Mucosa of rectum (tissue), 2 donors: Measurements from ENCODE around the gene SERPINA12.

Experiments
- H3K27ac ChIP-seq, 2 donors: one replicate each; pipeline ENCODE4 v1.7.0; 2013; ENCODE audit warnings: inconsistent platforms in 2 of 2, low read depth in 2 of 2, low read length in 2 of 2
- H3K27me3 ChIP-seq, 2 donors: one replicate each; pipeline ENCODE4 v1.7.0; 2013; ENCODE audit warnings: low read length in 2 of 2; ENCODE audit not compliant: control insufficient read depth in 2 of 2, insufficient read depth in 2 of 2
- H3K36me3 ChIP-seq, 2 donors: one replicate each; pipeline ENCODE4 v1.7.0; 2013; ENCODE audit warnings: low read length in 2 of 2; ENCODE audit not compliant: control insufficient read depth in 2 of 2, insufficient read depth in 2 of 2
- H3K4me1 ChIP-seq, 2 donors: one replicate each; pipeline ENCODE4 v1.7.0; 2013; ENCODE audit warnings: low read length in 2 of 2, mild to moderate bottlenecking in 1 of 2; ENCODE audit not compliant: control insufficient read depth in 2 of 2, insufficient read depth in 2 of 2
- H3K4me3 ChIP-seq, 2 donors: one replicate each; pipeline ENCODE4 v1.7.0; 2013; ENCODE audit warnings: low read length in 2 of 2
- H3K9ac ChIP-seq, 2 donors: one replicate each; pipeline ENCODE4 v1.7.0; 2013; ENCODE audit warnings: low read length in 2 of 2, low read depth in 1 of 2, mild to moderate bottlenecking in 1 of 2
- H3K9me3 ChIP-seq, 2 donors: one replicate each; pipeline ENCODE4 v1.7.0; 2013; ENCODE audit warnings: low read length in 2 of 2; ENCODE audit not compliant: control insufficient read depth in 2 of 2
- donor health status: healthy.
- donor health status: Normal muscosa, but diverticular disease.

SERPINA12 gene

DNA sequence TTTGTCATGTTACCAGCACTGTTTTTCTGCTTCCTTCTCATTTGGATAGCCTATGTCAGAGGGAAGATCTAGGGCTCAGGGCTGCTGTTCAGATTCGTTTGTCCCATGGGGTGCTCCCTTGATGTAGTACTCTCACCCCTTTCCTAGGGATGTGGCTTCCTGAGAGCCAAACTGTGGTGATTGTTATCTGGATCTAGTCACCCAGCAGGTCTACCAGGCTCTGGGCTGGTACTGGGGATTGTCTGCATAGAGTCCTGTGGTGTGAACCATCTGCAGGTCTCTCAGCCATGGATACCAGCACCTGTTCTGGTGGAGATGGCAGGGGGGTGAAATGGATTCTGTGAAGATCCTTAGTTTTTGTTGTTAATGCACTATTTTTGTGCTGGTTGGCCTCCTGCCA lies 51.2 kb downstream of the SERPINA12 start:
- H3K27me3 ChIP-seq, result no peaks in the 10 kb centered on the region
- no peaks in the 10 kb centered on the region for H3K4me1 ChIP-seq
- H3K9ac ChIP-seq, result no peak overlapping the region
- no peak overlapping the region for H3K27ac ChIP-seq
- no peaks in the 10 kb centered on the region for H3K36me3 ChIP-seq
- no peaks in the 10 kb centered on the region for H3K9me3 ChIP-seq
- H3K4me3 ChIP-seq, result no peak overlapping the region

DNA sequence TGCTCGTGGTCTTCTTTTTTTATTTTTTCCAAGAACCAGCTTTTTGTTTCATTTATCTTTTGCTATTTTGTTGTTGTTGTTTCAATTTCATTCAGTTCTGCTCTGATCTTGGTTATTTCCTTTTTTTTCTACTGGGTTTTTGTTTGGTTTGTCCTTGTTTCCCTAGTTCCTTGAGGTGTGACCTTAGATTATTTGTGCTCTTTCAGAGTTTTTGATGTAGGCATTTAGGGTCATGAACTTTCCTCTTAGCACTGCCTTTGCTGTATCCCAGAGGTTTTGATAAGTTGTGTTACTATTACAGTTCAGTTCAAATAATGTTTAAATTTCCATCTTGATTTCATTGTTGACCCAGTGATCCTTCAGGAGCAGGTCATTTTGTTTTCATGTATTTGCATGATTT lies 53.3 kb downstream of the SERPINA12 start:
- Histone ChIP-seq H3K4me3 (no peak overlapping the region), H3K36me3 (no peaks in the 10 kb centered on the region), H3K4me1 (no peaks in the 10 kb centered on the region), H3K9ac (no peak overlapping the region), H3K9me3 (no peaks in the 10 kb centered on the region), H3K27ac (no peak overlapping the region), H3K27me3 (peaks cover 0 to 3% of the 10 kb centered on the region in 2 donors)

- no peaks in the 10 kb centered on the region for H3K36me3 ChIP-seq
- H3K27ac ChIP-seq, result no peak overlapping the region
- H3K27me3 ChIP-seq, result peaks cover 0 to 6% of the 10 kb centered on the region in 2 donors
- H3K9me3 ChIP-seq, result no peaks in the 10 kb centered on the region
- H3K9ac ChIP-seq, result no peak overlapping the region
- H3K4me1 ChIP-seq, result no peaks in the 10 kb centered on the region
- no peak overlapping the region for H3K4me3 ChIP-seq
Observed at GRCh38 chr14:94451826-94452225, 57.4 kb downstream of the SERPINA12 start.

- Histone ChIP-seq H3K4me3 (no peak overlapping the region), H3K27ac (no peak overlapping the region), H3K9me3 (no peaks in the 10 kb centered on the region), H3K9ac (no peak overlapping the region), H3K27me3 (peaks cover 0 to 6% of the 10 kb centered on the region in 2 donors), H3K4me1 (no peaks in the 10 kb centered on the region), H3K36me3 (no peaks in the 10 kb centered on the region)
Observed at GRCh38 chr14:94451091-94451771, 58.0 kb downstream of the SERPINA12 start.

- no peak overlapping the region for H3K9ac ChIP-seq
- no peak overlapping the region for H3K4me3 ChIP-seq
- H3K9me3 ChIP-seq, result no peaks in the 10 kb centered on the region
- H3K4me1 ChIP-seq, result no peaks in the 10 kb centered on the region
- no peak overlapping the region for H3K27ac ChIP-seq
- no peaks in the 10 kb centered on the region for H3K36me3 ChIP-seq
- H3K27me3 ChIP-seq, result peaks cover 0 to 6% of the 10 kb centered on the region in 2 donors
Observed at GRCh38 chr14:94450722-94451090, 58.6 kb downstream of the SERPINA12 start.

DNA sequence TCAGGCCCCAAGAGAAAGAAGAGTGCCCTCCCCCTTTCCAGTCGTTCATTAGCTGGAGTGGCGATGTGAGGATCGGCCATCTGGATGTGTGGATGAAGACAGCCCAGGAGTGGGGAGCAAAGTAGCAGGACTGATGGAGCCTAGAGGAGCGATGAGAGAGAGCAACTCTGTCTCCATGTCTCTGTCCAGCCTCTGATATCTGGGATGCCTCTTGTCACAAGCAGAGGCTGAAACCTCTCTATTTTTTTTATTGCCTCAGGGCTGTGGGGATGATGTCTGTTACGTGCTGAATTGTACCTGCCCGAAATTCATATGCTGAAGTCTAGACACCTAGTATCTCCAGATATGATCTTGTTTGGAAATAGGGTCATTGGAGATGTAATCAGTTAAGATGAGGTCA lies 59.3 kb downstream of the SERPINA12 start:
- Histone ChIP-seq H3K27ac (no peak overlapping the region), H3K4me3 (no peak overlapping the region)

DNA sequence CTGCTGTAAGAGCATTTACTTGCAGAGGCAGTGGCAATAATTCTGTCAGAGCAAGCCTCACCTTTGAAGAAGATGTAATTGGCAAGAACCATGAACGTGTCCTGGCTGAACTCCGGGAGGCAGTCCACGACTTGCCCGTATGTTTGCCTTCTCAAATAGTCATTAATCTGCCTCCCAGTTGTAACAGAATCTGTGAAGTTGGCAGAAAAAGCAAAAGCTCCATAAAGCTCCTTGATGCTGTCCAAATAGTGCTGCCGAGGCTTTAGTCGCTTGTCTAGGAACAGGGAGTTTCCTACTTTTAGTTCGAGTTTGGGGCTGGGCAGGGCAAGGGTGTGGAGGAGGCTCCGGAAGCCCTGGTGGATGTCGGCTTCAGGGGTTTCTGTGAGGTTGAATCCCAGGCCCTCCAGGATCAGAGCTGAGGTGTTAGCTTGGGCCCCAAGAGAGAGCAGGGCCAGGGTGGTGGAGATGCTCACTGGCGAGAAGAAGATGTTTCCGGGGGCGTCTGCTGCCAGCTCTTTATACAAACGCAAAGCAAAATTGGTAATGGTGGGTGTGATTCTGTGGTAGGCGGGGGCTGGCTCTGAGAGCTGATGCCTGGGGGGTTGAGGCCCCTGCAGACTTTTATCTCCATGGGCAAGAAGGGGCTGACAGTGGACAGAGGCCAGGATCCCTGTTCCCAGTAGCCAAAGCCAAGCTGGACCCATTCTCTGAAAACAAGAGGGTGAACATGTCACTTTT lies 61.0 kb downstream of the SERPINA12 start:
- H3K4me1 ChIP-seq, result no peaks in the 10 kb centered on the region
- H3K4me3 ChIP-seq, result no peak overlapping the region
- H3K9ac ChIP-seq, result no peak overlapping the region
- H3K9me3 ChIP-seq, result no peaks in the 10 kb centered on the region
- H3K36me3 ChIP-seq, result no peaks in the 10 kb centered on the region
- H3K27me3 ChIP-seq, result peaks cover 0 to 6% of the 10 kb centered on the region in 2 donors
- H3K27ac ChIP-seq, result no peak overlapping the region

More for the DNA sequence above, 59.3 kb downstream of the SERPINA12 start:
- Histone ChIP-seq H3K9me3 (no peaks in the 10 kb centered on the region), H3K9ac (no peak overlapping the region), H3K4me1 (no peaks in the 10 kb centered on the region), H3K27me3 (peaks cover 0 to 6% of the 10 kb centered on the region in 2 donors), H3K36me3 (no peaks in the 10 kb centered on the region)

DNA sequence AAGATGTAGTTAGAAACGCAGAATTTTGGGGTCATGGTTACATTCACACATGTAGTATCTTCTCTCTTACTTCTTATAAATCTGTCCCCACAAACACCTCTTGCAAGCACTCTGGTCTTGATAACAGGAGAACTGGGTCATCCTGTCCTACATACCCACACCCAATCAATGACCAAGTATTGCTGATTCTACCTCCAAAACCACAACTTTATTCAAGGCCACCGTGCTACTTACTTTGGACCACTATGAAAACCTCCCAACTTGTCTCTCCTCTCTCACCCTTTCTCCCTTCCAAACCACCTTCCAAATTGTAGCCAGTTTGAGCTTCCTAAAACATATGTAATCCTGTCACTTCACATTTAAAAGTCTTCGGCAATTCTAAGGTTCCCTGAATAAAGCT lies 62.1 kb downstream of the SERPINA12 start:
- H3K4me1 ChIP-seq, result no peaks in the 10 kb centered on the region

DNA sequence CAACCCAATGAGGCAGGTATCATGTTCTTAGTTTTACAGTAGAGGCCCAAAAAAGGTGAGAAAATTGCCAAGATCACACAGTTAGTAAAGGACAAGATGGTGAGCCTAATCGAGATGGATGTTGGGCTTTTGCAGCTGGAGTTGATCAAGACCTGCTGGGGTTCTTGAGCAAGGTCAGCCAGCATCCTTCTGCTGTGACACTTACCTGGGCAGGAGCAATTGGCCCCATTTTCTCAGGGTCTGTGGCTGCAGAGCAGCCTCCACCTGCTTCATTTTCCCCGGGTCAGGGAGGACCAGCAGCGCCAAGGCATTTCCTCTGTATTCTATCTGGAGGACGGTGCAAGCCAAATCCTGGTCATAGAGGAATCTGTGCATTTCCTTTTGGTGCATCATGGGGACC lies 63.1 kb downstream of the SERPINA12 start:
- Histone ChIP-seq H3K9ac (no peak overlapping the region), H3K27me3 (peaks cover 0 to 5% of the 10 kb centered on the region in 2 donors), H3K4me3 (no peak overlapping the region), H3K27ac (no peak overlapping the region), H3K36me3 (no peaks in the 10 kb centered on the region), H3K4me1 (no peaks in the 10 kb centered on the region), H3K9me3 (no peaks in the 10 kb centered on the region)

More for the DNA sequence above, 62.1 kb downstream of the SERPINA12 start:
- Histone ChIP-seq H3K9me3 (no peaks in the 10 kb centered on the region), H3K9ac (no peak overlapping the region), H3K4me3 (no peak overlapping the region), H3K36me3 (no peaks in the 10 kb centered on the region), H3K27ac (no peak overlapping the region), H3K27me3 (peaks cover 0 to 6% of the 10 kb centered on the region in 2 donors)

DNA sequence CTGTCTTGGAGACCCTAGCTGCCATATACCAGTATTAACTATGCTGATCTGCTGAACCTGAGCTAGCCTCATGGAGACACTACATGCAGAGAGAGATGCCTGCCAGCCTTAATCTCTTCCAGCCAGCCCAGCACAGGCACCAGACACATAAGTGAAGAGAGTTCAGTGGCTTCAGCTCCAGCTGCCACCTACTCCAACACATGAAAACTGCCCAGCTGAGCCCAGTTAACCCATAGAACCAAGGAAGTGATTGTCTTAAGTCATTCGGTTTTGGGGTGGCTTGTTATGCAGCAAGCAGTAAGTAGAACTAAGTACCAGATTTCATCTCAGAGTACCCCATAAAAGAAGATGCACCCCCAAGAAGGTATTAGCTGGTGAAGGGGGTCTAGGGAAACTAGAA lies 64.3 kb downstream of the SERPINA12 start:
- H3K27me3 ChIP-seq, result peaks cover 0 to 5% of the 10 kb centered on the region in 2 donors
- H3K9ac ChIP-seq, result no peak overlapping the region

More for the DNA sequence above, 64.3 kb downstream of the SERPINA12 start:
- Histone ChIP-seq H3K9me3 (no peaks in the 10 kb centered on the region), H3K27ac (no peak overlapping the region), H3K36me3 (no peaks in the 10 kb centered on the region), H3K4me3 (no peak overlapping the region), H3K4me1 (no peaks in the 10 kb centered on the region)
